Activated CD8-positive, alpha-beta memory T cell treated with anti-CD3 and anti-CD28 coated beads, Interleukin-2, amount 10 ng/mL, durations not matched to agents 7 days and 5 days (primary cell): Measurements from ENCODE around the gene ADAMTS2. TPM values are rescaled to one million over a fixed set of nuclear protein-coding genes. Genes with fewer than 3 reads are reported as not detected.

Experiments
- ATAC-seq: fragments of 150-1000 bp; cut with Tn5 transposase; one replicate; pipeline ENCODE4 v1.10.0; 2021; ENCODE audit warnings: moderate library complexity
- CTCF ChIA-PET: fragments of 350-600 bp; sonication (Branson Sonifier 250); formaldehyde crosslinking; loops from one replicate; lab custom pipeline; 2021; ENCODE audit warnings: antibody characterized with exemption; lab: Charles Lee
- DNase-seq: peaks from one replicate; pipeline ENCODE4 v3.0.0-alpha.2; 2020
- H3K27ac Mint-ChIP-seq: one replicate; pipeline ENCODE4 v1.8.0; 2021; ENCODE audit warnings: mild to moderate bottlenecking, mixed read lengths
- H3K27me3 Mint-ChIP-seq: one replicate; pipeline ENCODE4 v1.8.0; 2021; ENCODE audit warnings: mixed read lengths
- H3K36me3 Mint-ChIP-seq: one replicate; pipeline ENCODE4 v1.8.0; 2021; ENCODE audit warnings: mild to moderate bottlenecking, mixed read lengths
- H3K4me1 Mint-ChIP-seq: one replicate; pipeline ENCODE4 v1.8.0; 2021; ENCODE audit warnings: mixed read lengths
- H3K4me3 Mint-ChIP-seq: one replicate; pipeline ENCODE4 v1.8.0; 2021; ENCODE audit warnings: mild to moderate bottlenecking, moderate library complexity, mixed read lengths
- H3K9me3 Mint-ChIP-seq: one replicate; pipeline ENCODE4 v1.8.0; 2022; ENCODE audit warnings: low read depth, mixed read lengths
- total RNA-seq, 2 experiments: library from RNA; stranded (reverse); gene quantifications; one replicate each; pipeline ENCODE4 v1.2.3, GENCODE V29; 2021

ADAMTS2 gene
- total RNA-seq, 2 experiments from 2014 or later, result not detected

GRCh38 chr5:179254638-179255271, 90.5 kb downstream of the ADAMTS2 start:
- CTCF ChIA-PET, result no interaction called here
- ATAC-seq (no peak), DNase-seq (no peak)
- Mint-ChIP-seq H3K9me3 (no peaks in the 10 kb centered on the region), H3K4me1 (no peaks in the 10 kb centered on the region), H3K27me3 (peaks cover 3% of the 10 kb centered on the region), H3K4me3 (no peak overlapping the region), H3K27ac (no peak overlapping the region), H3K36me3 (no peaks in the 10 kb centered on the region)

DNA sequence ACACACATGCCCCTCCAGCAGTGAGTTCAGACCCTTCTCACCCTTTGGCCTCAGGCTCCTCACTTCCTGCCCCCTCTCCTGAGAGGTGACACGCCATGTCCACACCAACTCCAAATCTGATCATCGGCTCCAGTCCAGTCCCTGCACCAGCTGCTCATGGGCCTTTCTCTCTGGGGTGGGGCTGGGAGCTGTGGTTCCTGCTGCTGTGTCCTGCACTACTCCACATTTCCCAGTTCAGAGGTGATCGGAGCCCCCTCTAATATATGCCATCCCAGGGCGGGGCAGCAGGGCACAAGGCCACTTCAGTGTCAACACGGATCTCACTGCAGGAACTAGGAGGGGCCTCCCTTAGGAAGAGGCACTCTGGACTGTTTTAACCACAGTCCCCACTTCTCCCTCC, 91.5 kb downstream of the ADAMTS2 start:
- ATAC-seq (no peak), DNase-seq (no peak)
- Mint-ChIP-seq H3K4me3 (no peak overlapping the region), H3K4me1 (no peaks in the 10 kb centered on the region), H3K36me3 (no peaks in the 10 kb centered on the region), H3K9me3 (no peaks in the 10 kb centered on the region), H3K27me3 (peaks cover 3% of the 10 kb centered on the region), H3K27ac (no peak overlapping the region)
- CTCF ChIA-PET, result no interaction called here

DNA sequence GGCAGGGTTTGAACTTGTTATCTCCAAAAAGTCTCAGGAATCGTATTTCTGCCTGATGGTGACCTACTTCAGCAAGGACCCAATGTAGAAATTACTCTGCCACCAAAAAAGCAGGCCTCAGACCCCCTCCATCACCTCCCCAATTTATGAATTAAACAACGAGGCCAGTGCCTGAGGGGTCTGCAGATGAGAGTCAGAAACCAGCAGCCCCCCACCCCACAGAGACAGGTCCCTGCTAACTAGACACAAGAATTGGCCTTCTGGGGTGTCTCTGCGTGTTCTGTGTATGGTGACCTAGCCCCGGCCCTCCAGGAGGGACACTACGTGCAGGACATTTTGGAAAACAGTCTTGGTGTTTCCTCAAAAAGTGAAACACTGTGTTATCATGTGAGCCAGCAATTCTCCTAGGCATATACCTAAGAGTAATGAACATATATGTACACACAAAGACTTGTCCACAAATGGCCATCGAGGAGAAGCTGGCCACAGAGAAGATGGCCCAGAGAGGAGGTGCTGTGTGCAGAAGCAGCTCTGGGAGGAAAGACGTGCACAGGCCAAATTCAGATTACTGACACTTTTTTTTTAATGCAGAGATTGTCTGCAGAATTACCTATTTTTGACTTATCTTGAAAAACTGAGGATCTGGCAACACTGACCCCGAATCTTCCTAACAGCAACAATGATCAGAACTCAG, 93.8 kb downstream of the ADAMTS2 start:
- Mint-ChIP-seq H3K9me3 (no peaks in the 10 kb centered on the region), H3K36me3 (no peaks in the 10 kb centered on the region), H3K4me1 (no peaks in the 10 kb centered on the region), H3K27ac (no peak overlapping the region), H3K4me3 (no peak overlapping the region), H3K27me3 (peaks cover 18% of the 10 kb centered on the region)
- CTCF ChIA-PET, result no interaction called here
- no peak for DNase-seq
- no peak for ATAC-seq

DNA sequence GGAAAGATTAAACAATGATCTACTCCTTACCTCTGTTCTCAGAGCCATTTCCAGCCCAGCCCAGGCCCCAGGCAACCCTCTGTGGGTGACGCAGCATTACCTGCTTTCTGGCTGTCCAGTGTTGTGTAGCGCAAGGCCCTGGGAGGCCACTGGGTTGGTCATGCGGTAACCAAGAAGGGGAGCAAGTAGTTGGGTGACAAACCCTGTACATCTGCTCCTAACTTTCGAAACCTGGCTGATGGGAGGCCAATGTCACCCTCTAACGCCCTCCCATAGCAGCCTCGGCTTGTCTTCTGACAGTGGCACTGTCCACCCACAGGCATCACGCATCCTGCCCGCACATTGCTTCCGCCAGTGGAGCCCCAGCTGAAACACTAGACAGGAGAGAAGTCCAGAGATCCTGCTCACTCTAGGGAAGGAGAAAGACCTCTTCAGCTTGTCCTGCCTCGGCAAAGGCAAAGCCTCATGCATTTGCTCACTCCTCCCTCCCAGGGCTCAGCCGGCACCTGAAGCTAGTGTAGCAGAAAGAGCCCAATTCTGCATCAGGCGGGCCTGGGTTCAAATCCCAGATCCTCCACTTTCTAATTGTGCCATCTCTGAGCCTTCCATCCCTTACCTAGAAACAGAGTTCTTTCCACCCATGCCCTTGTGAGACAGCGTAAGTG, 94.6 kb downstream of the ADAMTS2 start:
- Mint-ChIP-seq H3K27me3 (peaks cover 18% of the 10 kb centered on the region), H3K27ac (no peak overlapping the region), H3K36me3 (no peaks in the 10 kb centered on the region), H3K4me1 (no peaks in the 10 kb centered on the region), H3K4me3 (no peak overlapping the region), H3K9me3 (no peaks in the 10 kb centered on the region)
- ATAC-seq (no peak), DNase-seq (no peak)
- CTCF ChIA-PET, result no interaction called here

DNA sequence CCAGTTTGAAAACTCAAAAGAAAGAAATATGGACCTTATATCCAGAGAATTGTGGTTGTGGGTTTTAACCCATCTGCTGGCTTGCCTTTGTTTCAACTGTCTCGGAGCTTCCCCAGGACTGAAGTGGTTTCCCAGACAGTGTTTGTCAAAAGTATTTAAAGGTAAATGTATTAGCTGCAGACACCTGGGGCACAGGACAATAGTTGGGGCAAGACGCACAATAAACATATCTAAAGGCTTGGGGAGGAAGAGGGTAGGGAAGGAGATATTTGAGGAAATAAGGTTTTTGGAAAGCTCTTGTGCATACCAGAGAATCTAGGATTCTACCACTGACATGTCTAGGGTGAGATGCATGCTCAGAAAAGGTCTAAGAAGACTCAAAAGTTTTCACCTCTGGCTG, 99.0 kb downstream of the ADAMTS2 start:
- DNase-seq, result no peak
- CTCF ChIA-PET, result no interaction called here
- Mint-ChIP-seq H3K4me3 (no peak overlapping the region), H3K4me1 (no peaks in the 10 kb centered on the region), H3K36me3 (no peaks in the 10 kb centered on the region), H3K9me3 (no peaks in the 10 kb centered on the region), H3K27ac (no peak overlapping the region), H3K27me3 (peaks cover 18% of the 10 kb centered on the region)
- no peak for ATAC-seq

DNA sequence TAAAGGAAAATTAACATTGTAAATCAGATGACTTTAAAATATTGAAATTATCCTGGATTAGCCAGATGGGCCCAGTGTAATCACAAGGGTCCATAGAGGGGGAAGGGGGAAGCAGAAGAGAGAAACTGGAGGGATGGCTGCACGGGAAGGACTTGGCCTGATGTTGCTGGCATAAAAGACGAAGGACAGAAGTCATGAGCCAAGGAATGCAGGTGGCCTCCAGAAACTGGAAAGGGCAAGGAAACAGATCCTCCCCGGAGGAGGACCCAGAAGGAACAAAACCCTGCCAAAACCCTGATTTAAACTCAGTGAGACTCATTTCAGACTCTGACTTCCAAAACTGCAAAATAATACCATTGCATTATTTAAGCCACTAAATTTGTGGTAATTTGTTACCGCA, 100.2 kb downstream of the ADAMTS2 start:
- Mint-ChIP-seq H3K4me3 (no peak overlapping the region), H3K9me3 (no peaks in the 10 kb centered on the region), H3K27me3 (peaks cover 18% of the 10 kb centered on the region), H3K36me3 (no peaks in the 10 kb centered on the region), H3K27ac (no peak overlapping the region), H3K4me1 (no peaks in the 10 kb centered on the region)
- CTCF ChIA-PET, result no interaction called here
- no peak for DNase-seq
- ATAC-seq, result no peak

GRCh38 chr5:179244044-179244443, 101.2 kb downstream of the ADAMTS2 start:
- Mint-ChIP-seq H3K4me1 (no peaks in the 10 kb centered on the region), H3K4me3 (no peak overlapping the region)
- CTCF ChIA-PET, result no interaction called here

GRCh38 chr5:179243333-179243732, 101.9 kb downstream of the ADAMTS2 start:
- ATAC-seq (no peak), DNase-seq (no peak)
- Mint-ChIP-seq H3K27ac (no peak overlapping the region), H3K27me3 (peaks cover 18% of the 10 kb centered on the region), H3K36me3 (no peaks in the 10 kb centered on the region), H3K4me1 (no peaks in the 10 kb centered on the region), H3K4me3 (no peak overlapping the region), H3K9me3 (no peaks in the 10 kb centered on the region)
- CTCF ChIA-PET, result no interaction called here

More at GRCh38 chr5:179244044-179244443, 101.2 kb downstream of the ADAMTS2 start:
- Mint-ChIP-seq H3K9me3 (no peaks in the 10 kb centered on the region), H3K36me3 (no peaks in the 10 kb centered on the region), H3K27me3 (peaks cover 18% of the 10 kb centered on the region), H3K27ac (no peak overlapping the region)
- no peak for DNase-seq
- no peak for ATAC-seq

DNA sequence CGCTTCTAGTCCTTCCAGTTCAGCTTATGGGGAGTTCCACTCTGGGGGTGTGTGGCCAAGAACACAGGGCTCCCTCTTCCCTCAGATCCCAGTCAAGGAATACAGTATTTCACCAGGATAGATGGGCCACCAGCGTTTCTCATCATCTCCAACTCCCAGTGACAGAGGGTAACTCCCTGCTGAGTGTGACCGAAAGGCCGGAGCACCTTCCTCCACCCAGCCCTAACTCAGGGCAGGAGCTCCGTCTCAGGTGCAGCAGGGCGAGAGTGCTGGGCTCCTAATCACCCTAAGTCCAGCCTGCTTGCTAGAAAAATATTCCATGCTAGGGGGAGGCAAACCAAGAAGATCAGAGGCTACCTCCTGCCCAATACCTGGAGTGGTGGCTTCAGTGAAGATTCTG, 102.6 kb downstream of the ADAMTS2 start:
- H3K9me3 Mint-ChIP-seq, result no peaks in the 10 kb centered on the region
- no peaks in the 10 kb centered on the region for H3K4me1 Mint-ChIP-seq
- CTCF ChIA-PET, result no interaction called here
- no peak for ATAC-seq
- H3K36me3 Mint-ChIP-seq, result no peaks in the 10 kb centered on the region
- DNase-seq, result no peak
- no peak overlapping the region for H3K4me3 Mint-ChIP-seq
- H3K27me3 Mint-ChIP-seq, result peaks cover 14% of the 10 kb centered on the region
- no peak overlapping the region for H3K27ac Mint-ChIP-seq

- no peaks in the 10 kb centered on the region for H3K4me1 Mint-ChIP-seq
- CTCF ChIA-PET, result no interaction called here
- H3K9me3 Mint-ChIP-seq, result no peaks in the 10 kb centered on the region
- no peak overlapping the region for H3K4me3 Mint-ChIP-seq
- no peaks in the 10 kb centered on the region for H3K36me3 Mint-ChIP-seq
- no peak overlapping the region for H3K27ac Mint-ChIP-seq
- peaks cover 7% of the 10 kb centered on the region for H3K27me3 Mint-ChIP-seq
- ATAC-seq (no peak), DNase-seq (no peak)
These were observed 103.4 kb downstream of the ADAMTS2 start for GRCh38 chr5:179241764-179242370.

DNA sequence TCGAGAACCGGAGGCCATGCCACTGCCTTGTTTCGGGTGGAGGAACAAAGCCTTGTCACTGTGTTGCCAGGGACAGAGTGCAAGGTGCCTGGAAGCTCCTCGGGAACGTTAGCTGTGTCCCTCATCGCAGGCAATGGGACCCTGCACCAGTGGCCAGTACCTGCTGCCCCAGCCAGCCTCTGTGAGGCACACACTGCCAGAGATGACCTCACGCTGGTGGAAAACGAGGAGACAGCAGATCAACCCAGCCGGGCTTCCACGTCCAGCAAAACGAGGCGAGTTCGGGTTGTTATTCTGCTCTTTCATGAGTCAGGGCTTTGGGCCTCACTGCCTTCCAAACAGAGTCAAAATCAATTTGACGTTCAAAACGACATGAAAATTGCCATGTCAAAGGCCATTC, 104.1 kb downstream of the ADAMTS2 start:
- DNase-seq (no peak), ATAC-seq (no peak)
- Mint-ChIP-seq H3K27me3 (peaks cover 3% of the 10 kb centered on the region), H3K4me3 (no peak overlapping the region), H3K4me1 (no peaks in the 10 kb centered on the region), H3K9me3 (no peaks in the 10 kb centered on the region), H3K27ac (no peak overlapping the region), H3K36me3 (no peaks in the 10 kb centered on the region)
- CTCF ChIA-PET, result no interaction called here

DNA sequence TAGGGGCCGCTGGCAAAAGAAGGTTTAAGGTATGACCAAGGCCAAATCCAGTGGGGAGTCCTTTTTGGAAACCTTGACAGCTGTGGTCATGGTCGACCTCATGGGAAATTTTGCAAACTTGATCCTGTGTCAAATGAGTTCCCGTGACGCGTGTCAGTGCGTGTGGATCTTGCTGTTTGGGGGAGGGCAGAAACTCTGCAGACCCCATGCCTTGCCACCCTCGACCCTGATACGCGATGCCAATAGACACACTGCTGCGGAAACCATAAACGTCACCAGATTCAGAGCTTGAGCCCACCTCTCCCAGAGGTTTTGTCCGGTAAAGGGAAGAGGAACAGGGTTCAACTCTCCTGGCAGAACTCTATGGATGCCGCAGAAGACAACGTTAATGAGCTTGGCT, 104.7 kb downstream of the ADAMTS2 start:
- H3K9me3 Mint-ChIP-seq, result no peaks in the 10 kb centered on the region
- H3K4me1 Mint-ChIP-seq, result no peaks in the 10 kb centered on the region
- no peak for ATAC-seq
- H3K27me3 Mint-ChIP-seq, result peaks cover 3% of the 10 kb centered on the region
- no peak for DNase-seq
- H3K36me3 Mint-ChIP-seq, result no peaks in the 10 kb centered on the region
- CTCF ChIA-PET, result no interaction called here
- no peak overlapping the region for H3K4me3 Mint-ChIP-seq
- H3K27ac Mint-ChIP-seq, result no peak overlapping the region

DNA sequence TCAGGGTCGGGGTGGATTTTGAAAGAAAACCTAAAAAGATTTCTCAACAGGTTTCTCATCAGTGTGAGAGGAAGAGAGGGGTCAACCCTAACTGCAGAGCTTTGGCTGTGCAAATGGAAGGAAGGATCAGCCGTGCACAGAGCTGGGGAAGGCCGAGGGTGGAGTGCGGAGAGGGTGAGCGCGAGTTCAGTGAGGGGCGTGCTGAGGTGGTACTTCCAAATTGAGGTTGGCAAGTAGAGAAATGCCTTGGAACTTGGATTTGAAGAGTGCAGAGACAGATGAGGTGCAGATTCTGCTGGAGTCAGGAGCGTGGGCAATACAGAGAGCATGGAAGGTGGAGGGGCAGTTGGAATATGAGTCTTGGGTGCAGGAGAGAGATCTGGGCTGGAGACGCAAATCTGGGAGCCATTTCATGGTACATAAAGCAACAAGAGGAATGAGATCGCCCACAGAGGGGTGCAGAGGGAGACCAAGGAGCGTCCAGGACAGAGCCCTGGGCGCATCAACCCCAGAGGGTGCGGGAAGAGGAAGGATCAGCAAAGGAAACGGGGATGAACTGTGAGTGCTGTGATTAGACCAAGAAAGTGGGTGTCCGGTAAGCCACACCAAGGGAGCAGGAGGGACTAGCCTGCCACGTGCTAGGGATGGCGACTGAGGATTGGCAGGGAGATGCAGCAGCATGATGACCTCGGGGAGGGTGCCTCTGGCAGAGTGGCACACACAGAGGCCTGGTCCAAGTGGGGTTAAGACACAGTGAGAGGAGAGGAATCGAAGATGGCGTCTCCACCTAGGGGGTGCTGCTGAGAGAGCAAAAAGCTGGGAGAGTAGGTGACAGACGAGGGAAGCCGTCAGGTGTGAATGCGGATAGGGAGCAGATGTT, 105.8 kb downstream of the ADAMTS2 start:
- no peak for DNase-seq

More for the DNA sequence above, 105.8 kb downstream of the ADAMTS2 start:
- no peak overlapping the region for H3K27ac Mint-ChIP-seq
- no peaks in the 10 kb centered on the region for H3K4me1 Mint-ChIP-seq
- H3K36me3 Mint-ChIP-seq, result no peaks in the 10 kb centered on the region
- CTCF ChIA-PET, result no interaction called here
- H3K27me3 Mint-ChIP-seq, result peaks cover 3% of the 10 kb centered on the region
- no peak overlapping the region for H3K4me3 Mint-ChIP-seq
- no peak for ATAC-seq
- H3K9me3 Mint-ChIP-seq, result no peaks in the 10 kb centered on the region
